ENCODE data around the gene ZNF853. TPM values are rescaled to one million over a fixed set of nuclear protein-coding genes. Genes with fewer than 3 reads are reported as not detected.
"Not testable (repeated sequence)": the region's sequence is repeated elsewhere in the genome, so short reads cannot be mapped to it uniquely, and the experiment has no call there.

The ZNF853 gene
- total and polyA plus RNA-seq, 4 experiments from 2014 or later = 0.34 to 2.2 (median 2.0) TPM

- POLR2A ChIA-PET (ENCODE audit: partially characterized antibody); H3K27ac ChIP-seq (ENCODE audit: low read depth, low read length); H3K4me1 ChIP-seq (ENCODE audit: insufficient read depth, low read length); H3K27me3 ChIP-seq (ENCODE audit: insufficient read depth, low read length); H3K27ac Mint-ChIP-seq; intact Hi-C loops (cut with micrococcal nuclease); H3K4me1 Mint-ChIP-seq; H3K36me3 ChIP-seq (ENCODE audit: insufficient read depth, low read length); DNase-seq; H3K27me3 Mint-ChIP-seq; CTCF ChIA-PET (ENCODE audit: partially characterized antibody); H3K4me3 ChIP-seq (ENCODE audit: low read length in 2 of 2); H3K4me3 Mint-ChIP-seq: not testable (repeated sequence)
- H3K9me3 ChIP-seq (ENCODE audit: control insufficient read depth in 1 of 2, low read length in 2 of 2) = peaks cover 0 to 31% of the 10 kb centered on the region in 2 donors
- Mint-ChIP-seq H3K36me3 (peaks cover 27 to 34% of the 10 kb centered on the region in 2 donors), H3K9me3 (peaks cover 3 to 75% (median 60%) of the 10 kb centered on the region in 8 donors)
Observed at GRCh38 chr7:6670851-6671250, 55.4 kb downstream of the ZNF853 start.

Other genes with a start within 250 kb of the ZNF853 start
- 10 to 100 TPM; 85.5 to 94.3 TPM for gene RAC1, start 241.1 kb upstream of the ZNF853 start, total RNA-seq
- gene RAC1, start 241.1 kb upstream of the ZNF853 start, polyA plus RNA-seq = 100 to 1,000 TPM; 187 to 283 TPM
- 10 to 100 TPM; 36.4 to 37.0 TPM for gene DAGLB, start 167.7 kb upstream of the ZNF853 start, total RNA-seq
- 10 to 100 TPM in 1 of 2 donors, 1 to 10 TPM in 1; 5.3 to 12.7 TPM for gene DAGLB, start 167.7 kb upstream of the ZNF853 start, polyA plus RNA-seq
- gene KDELR2, start 131.5 kb upstream of the ZNF853 start, total RNA-seq = 10 to 100 TPM; 41.1 to 46.4 TPM
- 10 to 100 TPM; 51.6 to 54.3 TPM for gene KDELR2, start 131.5 kb upstream of the ZNF853 start, polyA plus RNA-seq
- under 1 TPM; 0.47 to 0.81 TPM for gene GRID2IP, start 64.1 kb upstream of the ZNF853 start, total RNA-seq
- gene GRID2IP, start 64.1 kb upstream of the ZNF853 start, polyA plus RNA-seq = under 1 TPM; 0.04 to 0.10 TPM
- gene ZDHHC4, start 38.2 kb upstream of the ZNF853 start, total RNA-seq = 10 to 100 TPM; 31.6 to 31.9 TPM
- 10 to 100 TPM; 52.2 to 80.8 TPM for gene ZDHHC4, start 38.2 kb upstream of the ZNF853 start, polyA plus RNA-seq
- gene INTS15, start 25.6 kb upstream of the ZNF853 start, total RNA-seq = 10 to 100 TPM; 56.6 to 62.1 TPM
- 10 to 100 TPM; 25.4 to 37.5 TPM for gene INTS15, start 25.6 kb upstream of the ZNF853 start, polyA plus RNA-seq
- 10 to 100 TPM; 59.4 to 62.0 TPM for gene ZNF316, start 21.7 kb downstream of the ZNF853 start, total RNA-seq
- 1 to 10 TPM in 1 of 2 donors, under 1 TPM in 1; 0.45 to 5.8 TPM for gene ZNF316, start 21.7 kb downstream of the ZNF853 start, polyA plus RNA-seq
- 10 to 100 TPM; 48.0 to 49.6 TPM for gene ZNF12, start 91.3 kb downstream of the ZNF853 start, total RNA-seq
- gene ZNF12, start 91.3 kb downstream of the ZNF853 start, polyA plus RNA-seq = 10 to 100 TPM; 20.4 to 38.9 TPM
- 1 to 10 TPM in 1 of 2 experiments, under 1 TPM in 1; 0.70 to 1.1 TPM for gene RSPH10B2, start 138.5 kb downstream of the ZNF853 start, total RNA-seq
- under 1 TPM in 1 of 2 donors, not detected in 1; 0.10 TPM for gene RSPH10B2, start 138.5 kb downstream of the ZNF853 start, polyA plus RNA-seq
- 10 to 100 TPM; 89.5 to 95.3 TPM for gene CCZ1B, start 210.7 kb downstream of the ZNF853 start, total RNA-seq
- 10 to 100 TPM; 22.1 to 32.2 TPM for gene CCZ1B, start 210.7 kb downstream of the ZNF853 start, polyA plus RNA-seq